Measurements from ENCODE around the gene SLC24A3. TPM values are rescaled to one million over a fixed set of nuclear protein-coding genes. Genes with fewer than 3 reads are reported as not detected.
A peak's percentile ranks its signal among the peaks of the same experiment; 100 is the strongest.

Gene SLC24A3
- total and polyA plus RNA-seq, 9 donors = 4.8 to 40.5 (median 18.6) TPM

- intact Hi-C loops (cut with DNase I) = no loop called here
- TF ChIP-seq CTCF (IDR thresholded peaks at IDR 0.05) (no peak), EP300 (IDR thresholded peaks at IDR 0.05) (no peak), POLR2A (IDR thresholded peaks at IDR 0.05) (no peak)
- no peak overlapping the region for H3K4me3 ChIP-seq
- peak overlapping the region in 1 of 2 donors; percentile 45 for H3K27ac ChIP-seq
- WGBS, 3 donors = 5 to 24% (median 8%) methylated on average over 7 of the region's 7 CpGs
- H3K4me1 ChIP-seq (ENCODE audit: insufficient read depth) = peaks cover 17% of the 10 kb centered on the region
- H3K9me3 ChIP-seq = no peaks in the 10 kb centered on the region
- DNase-seq = peak; percentile 42 to 65 (median 47)
- no peaks in the 10 kb centered on the region for H3K36me3 ChIP-seq
- no peaks in the 10 kb centered on the region for H3K27me3 ChIP-seq
Measured at GRCh38 chr20:19540392-19540791, 327.9 kb downstream of the SLC24A3 start.

GRCh38 chr20:19543101-19543500, 330.7 kb downstream of the SLC24A3 start:
- no peak overlapping the region for H3K27ac ChIP-seq
- TF ChIP-seq CTCF (IDR thresholded peaks at IDR 0.05) = no peak
- no peak for TF ChIP-seq EP300 (IDR thresholded peaks at IDR 0.05)
- TF ChIP-seq POLR2A (IDR thresholded peaks at IDR 0.05) = no peak
- H3K4me1 ChIP-seq (ENCODE audit: insufficient read depth) = peaks cover 17% of the 10 kb centered on the region
- no peak for DNase-seq
- no peaks in the 10 kb centered on the region for H3K36me3 ChIP-seq
- intact Hi-C loops (cut with DNase I) = no loop called here
- WGBS, 3 donors = 66 to 80% (median 78%) methylated on average over 6 of the region's 6 CpGs
- no peak overlapping the region for H3K4me3 ChIP-seq
- H3K27me3 ChIP-seq = no peaks in the 10 kb centered on the region
- H3K9me3 ChIP-seq = no peaks in the 10 kb centered on the region

- H3K27ac ChIP-seq = no peak overlapping the region
- peaks cover 12% of the 10 kb centered on the region for H3K4me1 ChIP-seq (ENCODE audit: insufficient read depth)
- intact Hi-C loops (cut with DNase I) = no loop called here
- no peaks in the 10 kb centered on the region for H3K36me3 ChIP-seq
- H3K27me3 ChIP-seq = no peaks in the 10 kb centered on the region
- H3K9me3 ChIP-seq = no peaks in the 10 kb centered on the region
- 87 to 90% (median 90%) methylated on average over 7 of the region's 7 CpGs for WGBS, 3 donors
- TF ChIP-seq EP300 (IDR thresholded peaks at IDR 0.05) (no peak), POLR2A (IDR thresholded peaks at IDR 0.05) (no peak), CTCF (IDR thresholded peaks at IDR 0.05) (no peak)
- H3K4me3 ChIP-seq = no peak overlapping the region
- no peak for DNase-seq
Measured at GRCh38 chr20:19544684-19545083, 332.2 kb downstream of the SLC24A3 start.

GRCh38 chr20:19546648-19547047, 334.2 kb downstream of the SLC24A3 start:
- no peaks in the 10 kb centered on the region for H3K27me3 ChIP-seq
- no peak overlapping the region for H3K4me3 ChIP-seq
- intact Hi-C loops (cut with DNase I) = no loop called here
- peaks cover 4% of the 10 kb centered on the region for H3K4me1 ChIP-seq (ENCODE audit: insufficient read depth)
- 93 to 97% (median 96%) methylated on average over 2 of the region's 2 CpGs for WGBS, 3 donors
- no peak for TF ChIP-seq EP300 (IDR thresholded peaks at IDR 0.05)
- TF ChIP-seq POLR2A (IDR thresholded peaks at IDR 0.05) = no peak
- TF ChIP-seq CTCF (IDR thresholded peaks at IDR 0.05) = no peak
- no peaks in the 10 kb centered on the region for H3K9me3 ChIP-seq
- H3K36me3 ChIP-seq = no peaks in the 10 kb centered on the region
- DNase-seq = no peak
- no peak overlapping the region for H3K27ac ChIP-seq
